ENCODE measurements around the gene LYSMD2. TPM values are rescaled to one million over a fixed set of nuclear protein-coding genes. Genes with fewer than 3 reads are reported as not detected.

Gene LYSMD2
- total RNA-seq, 1 donor from 2014 or later, result 13.2 TPM

GRCh38 chr15:51752888-51753287 lies 15.4 kb upstream of the LYSMD2 start:
- intact Hi-C loops (cut with micrococcal nuclease), result no loop called here

DNA sequence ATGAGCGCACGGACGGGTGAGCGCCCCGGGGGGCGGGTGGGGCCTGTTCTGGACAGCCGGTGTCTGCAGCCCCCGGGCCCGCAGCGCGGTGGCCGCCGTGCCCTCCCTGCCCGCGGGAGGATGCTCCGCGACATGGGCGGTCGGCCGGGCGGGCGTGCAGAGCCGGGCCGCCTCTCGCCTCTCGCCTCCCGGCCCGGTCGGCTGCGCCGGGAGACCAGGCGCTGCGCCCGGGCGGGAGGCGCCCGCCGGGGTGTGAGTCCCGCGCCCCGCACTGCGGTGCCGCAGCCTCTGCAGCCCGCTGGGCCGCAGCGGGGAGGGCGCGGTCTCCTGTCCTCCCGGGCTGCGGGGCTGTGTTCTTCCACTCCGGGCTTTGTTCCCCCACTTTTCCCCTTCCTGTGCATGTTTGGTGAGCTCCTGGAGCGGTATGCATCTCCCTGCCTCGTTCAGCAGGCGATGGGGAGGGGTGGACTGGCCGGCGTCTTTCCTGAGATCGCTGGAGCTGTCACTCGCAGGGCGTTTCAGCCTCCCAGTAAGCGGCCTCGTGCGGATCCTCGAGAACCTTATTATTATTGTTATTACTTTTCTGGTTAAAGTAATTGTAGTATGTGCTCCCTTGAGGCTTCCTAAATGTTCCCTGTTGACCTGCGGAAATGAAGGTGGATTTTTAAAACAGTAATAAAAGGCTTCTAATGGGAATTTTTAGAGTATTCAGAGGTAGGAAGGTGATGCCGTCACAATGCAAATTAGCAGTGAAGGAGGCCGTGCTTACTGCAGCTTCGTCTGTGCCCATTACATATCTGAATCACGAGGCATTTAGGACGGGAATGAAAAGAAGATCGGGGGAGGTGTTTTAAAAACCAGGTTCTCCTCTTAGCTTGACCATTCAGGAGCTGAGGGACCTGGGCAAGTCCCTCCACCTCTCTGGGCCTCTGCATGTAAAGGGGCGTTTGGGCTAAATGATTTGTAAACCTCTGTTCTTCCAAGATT lies 14.5 kb upstream of the LYSMD2 start:
- intact Hi-C loops (cut with micrococcal nuclease), result no loop called here

- intact Hi-C loops (cut with micrococcal nuclease), result no loop called here
These were observed 13.6 kb upstream of the LYSMD2 start, which contains the start of gene TMOD2 for GRCh38 chr15:51750792-51751696. Gene TMOD2, plus strand, starts transcription at chr15:51751597. Its CDS starts 14,845 bp downstream, at chr15:51766442.

DNA sequence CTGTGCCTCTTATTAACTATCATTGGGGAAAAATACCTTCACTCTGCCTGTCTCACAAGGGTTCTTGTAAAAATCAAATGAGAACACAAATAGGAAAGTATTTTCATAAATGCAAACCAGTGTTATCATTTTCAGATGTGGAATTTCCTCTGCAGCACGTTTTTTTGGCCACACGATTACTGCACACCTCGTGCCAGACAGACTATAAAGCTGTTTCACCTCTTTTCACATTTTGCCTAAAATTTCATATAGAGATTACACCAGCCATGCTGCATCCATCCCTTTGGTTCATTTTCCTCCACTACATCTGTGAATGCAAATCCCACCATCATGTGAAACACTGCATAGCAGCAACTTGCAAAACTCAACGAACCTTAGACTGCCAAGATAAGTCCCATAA lies 12.7 kb upstream of the LYSMD2 start:
- intact Hi-C loops (cut with micrococcal nuclease), result no loop called here

DNA sequence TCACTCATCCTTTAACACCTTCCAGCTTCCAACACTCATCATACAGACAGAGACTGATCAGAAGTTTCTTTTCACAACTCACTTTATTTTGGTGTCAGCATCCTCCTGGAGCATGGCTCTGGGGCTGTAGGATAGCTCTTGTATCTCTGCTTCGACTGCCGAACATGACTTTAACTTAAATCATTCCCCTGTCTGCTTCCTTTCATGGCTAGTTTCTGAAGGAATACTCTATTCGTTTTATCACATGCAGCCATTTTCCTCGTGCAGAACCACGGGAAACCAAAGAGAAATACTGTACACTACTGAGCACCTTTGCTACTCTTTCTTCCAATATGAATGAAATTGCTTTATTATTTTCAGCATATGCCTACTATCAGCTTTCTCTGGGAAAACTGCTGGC lies 11.9 kb upstream of the LYSMD2 start:
- intact Hi-C loops (cut with micrococcal nuclease), result no loop called here

DNA sequence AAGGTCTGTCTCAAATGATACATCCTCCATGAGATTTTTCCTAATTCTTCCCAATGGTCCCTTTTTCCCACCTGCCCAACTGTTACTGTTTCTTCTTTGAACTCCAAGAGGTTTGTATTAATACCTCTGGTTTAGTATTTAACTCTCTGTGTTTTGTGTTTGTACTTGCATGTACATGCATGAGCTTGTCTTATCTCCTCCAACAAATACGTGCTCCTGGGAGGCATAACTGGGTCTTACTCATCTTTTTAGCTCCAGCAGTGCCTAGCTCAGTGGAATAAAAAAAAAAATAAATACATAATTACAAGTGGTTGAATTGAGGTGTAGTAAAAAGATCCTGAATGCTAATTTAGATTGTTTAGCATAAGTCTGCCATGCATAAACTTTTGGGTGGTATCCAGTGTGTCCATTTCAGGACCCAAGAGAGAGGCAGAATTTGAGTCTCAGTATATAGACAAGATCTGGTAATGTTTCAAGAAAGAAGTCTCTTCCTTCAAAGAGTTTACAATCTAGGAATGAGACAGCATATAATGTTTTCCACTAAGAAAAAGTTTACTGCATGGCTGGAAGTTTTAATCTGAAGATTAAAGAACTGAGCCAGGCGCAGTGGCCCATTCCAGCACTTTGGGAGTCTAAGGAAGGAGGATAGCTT lies 1.7 kb upstream of the LYSMD2 start:
- intact Hi-C loops (cut with micrococcal nuclease), result loop anchor here (5.0 to 10.0 kb wide), 3 partner anchors 87 to 1384 kb away; partner anchors contain the start of gene GABPB1

DNA sequence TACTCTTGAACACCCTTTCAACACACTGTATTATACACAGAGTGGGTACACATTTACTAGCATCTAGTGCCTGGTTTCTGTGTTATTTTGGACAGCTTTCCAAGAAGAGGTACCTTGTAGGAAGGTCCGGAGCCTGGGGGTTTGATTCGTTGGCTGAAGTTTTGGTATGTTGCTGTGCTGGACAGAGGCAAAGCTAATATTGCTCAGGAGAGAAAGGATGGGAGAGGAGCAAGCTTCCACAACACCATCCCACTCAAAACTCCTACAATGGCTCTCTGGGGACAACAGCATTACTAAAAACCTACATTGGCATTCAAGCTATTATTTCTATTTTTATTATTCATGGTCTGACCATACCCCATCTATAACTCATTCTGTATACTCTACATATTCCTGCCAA lies 1.1 kb upstream of the LYSMD2 start:
- intact Hi-C loops (cut with micrococcal nuclease), result loop anchor here (5.0 to 10.0 kb wide), 3 partner anchors 86 to 1384 kb away; partner anchors contain the start of gene GABPB1

- intact Hi-C loops (cut with micrococcal nuclease), result loop anchor here (2.0 to 10.0 kb wide), 5 partner anchors 40 to 1382 kb away; partner anchors contain the start of genes GABPB1 and TMOD3
These were observed 519 bp downstream of the LYSMD2 start for GRCh38 chr15:51736751-51737521.

DNA sequence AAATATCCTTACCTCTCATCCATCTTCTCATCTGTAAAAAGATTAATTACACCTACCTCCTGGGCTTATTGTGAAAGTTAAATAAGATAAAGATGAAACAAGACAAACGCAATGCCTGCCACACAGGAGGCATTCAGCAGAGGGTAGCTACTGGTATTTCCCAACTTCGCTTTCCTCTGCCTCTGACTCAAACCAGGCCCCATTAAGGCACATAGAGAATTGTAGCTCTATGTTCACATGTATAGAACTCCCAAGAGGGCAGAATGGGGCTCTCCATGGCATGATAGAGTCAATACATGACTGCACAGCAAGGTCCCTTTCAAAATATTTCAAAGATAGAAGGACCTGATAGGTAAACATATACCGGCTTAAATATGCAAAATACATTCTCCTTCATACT lies 1.4 kb downstream of the LYSMD2 start:
- intact Hi-C loops (cut with micrococcal nuclease), result loop anchor here (2.0 to 10.0 kb wide), 5 partner anchors 41 to 1381 kb away; partner anchors contain the start of genes GABPB1 and TMOD3

GRCh38 chr15:51735228-51736010 lies 2.0 kb downstream of the LYSMD2 start:
- intact Hi-C loops (cut with micrococcal nuclease), result loop anchor here (2.0 to 10.0 kb wide), 5 partner anchors 41 to 1381 kb away; partner anchors contain the start of genes GABPB1 and TMOD3

DNA sequence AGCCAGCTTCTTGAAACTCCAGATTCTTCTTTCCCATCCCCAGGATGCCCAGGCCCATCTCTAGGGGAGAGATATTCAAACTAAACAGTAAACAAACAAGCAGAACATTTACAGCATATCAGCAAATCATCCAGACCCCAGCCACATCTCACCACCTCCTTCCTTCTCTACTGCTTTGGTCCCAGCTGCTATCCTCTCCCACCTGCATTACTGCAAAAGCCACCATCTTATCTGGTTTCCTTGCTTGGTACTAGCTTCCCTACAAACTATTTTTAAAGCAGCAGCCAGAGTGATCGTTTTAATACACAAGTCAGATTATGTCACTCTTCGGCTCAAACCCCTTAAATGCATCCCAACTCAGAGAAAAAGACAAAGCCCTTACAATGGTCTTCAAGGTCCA lies 4.8 kb downstream of the LYSMD2 start:
- intact Hi-C loops (cut with micrococcal nuclease), result loop anchor here (10.0 kb wide), 2 partner anchors 442 to 1378 kb away; partner anchors contain the start of gene GABPB1

DNA sequence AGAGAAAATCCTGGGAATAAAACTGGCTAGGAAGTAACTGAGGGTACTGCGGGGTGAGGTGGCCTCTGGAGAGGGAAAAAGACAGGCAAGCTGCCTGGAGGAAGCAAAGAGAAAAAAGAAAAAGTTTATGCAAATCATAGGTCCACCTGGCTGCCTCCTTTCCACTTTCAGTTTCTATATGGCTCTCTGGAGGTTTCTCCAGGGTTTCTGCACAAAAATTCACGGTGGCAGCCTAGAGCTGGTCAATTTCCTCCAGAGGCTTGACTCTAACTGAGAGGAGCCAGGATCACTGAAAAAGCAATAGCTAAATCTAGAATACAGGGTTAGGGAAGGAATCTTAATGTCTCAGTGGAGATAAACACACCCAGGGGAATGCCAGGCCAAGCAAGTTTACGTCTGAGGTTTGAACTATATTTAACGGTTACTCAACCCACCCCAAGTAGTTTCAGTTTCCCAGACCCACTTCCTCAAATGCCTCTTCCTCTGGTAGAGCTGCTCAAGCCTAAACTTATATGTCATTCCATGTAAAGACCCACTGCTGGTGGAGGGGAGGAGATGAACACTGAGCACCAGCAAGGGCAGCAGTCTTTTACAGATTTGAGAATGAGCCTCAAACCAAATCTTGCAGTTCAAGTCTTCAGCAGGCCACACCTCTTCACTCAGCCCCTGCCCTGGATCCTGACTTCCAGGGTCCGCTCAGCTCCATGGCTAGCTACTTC lies 5.7 kb downstream of the LYSMD2 start:
- intact Hi-C loops (cut with micrococcal nuclease), result loop anchor here (10.0 kb wide), 2 partner anchors 443 to 1377 kb away; partner anchors contain the start of gene GABPB1

GRCh38 chr15:51727141-51727897 lies 10.1 kb downstream of the LYSMD2 start:
- intact Hi-C loops (cut with micrococcal nuclease), result no loop called here

DNA sequence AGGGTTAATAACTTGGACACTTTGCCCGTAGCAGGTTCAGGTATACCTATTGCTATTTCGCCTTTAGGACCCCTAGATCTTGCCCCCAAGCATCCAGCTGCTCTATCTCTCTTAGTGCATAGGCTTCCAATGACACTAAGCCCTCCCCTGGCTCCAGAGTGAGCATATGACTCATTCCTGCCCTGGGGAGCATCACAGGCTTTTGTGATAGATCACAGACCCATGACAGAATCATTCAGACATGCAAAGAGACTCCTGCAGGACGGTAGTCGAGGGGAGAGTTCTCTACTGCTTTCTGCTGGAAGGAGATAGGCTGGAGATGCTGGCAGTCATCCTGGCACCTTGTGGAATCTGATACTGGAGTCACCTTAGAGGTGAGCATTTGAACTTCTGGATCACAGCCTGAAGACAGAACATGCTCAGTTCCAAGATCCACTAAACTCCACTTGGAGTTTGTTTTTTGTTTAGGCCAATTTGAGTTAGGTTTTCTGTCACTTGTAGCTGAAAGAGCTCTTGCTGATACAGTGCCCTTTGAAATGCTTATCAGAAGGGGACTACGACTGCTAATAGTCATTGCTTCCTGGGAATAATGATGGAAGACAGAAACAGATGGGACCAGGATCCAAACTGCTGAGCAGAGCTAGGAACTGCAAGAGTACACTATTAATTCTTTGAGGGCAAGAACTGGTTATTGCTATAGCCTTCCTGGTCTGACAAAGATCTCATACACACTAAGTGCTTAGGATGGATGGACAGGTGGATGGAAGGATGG lies 11.0 kb downstream of the LYSMD2 start:
- intact Hi-C loops (cut with micrococcal nuclease), result no loop called here

DNA sequence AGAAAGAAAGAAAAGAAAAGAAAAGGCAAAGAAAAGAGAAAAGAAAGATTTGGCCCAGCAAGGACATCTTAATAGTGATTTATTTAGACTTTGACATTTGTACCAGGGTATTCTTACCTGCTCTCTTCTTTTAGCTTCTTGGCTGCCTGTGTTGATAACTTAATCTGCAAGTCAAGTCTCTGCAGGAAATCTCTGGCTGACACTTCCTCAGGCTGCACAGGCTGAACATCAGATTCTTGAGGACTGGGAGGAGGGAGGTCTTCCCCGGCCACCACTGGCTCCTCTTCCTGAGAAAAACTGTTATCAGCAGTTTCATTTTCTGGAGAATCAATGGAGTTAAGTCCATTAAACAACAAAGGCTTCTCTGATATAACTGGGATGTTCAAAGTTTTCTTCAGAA lies 12.8 kb downstream of the LYSMD2 start:
- intact Hi-C loops (cut with micrococcal nuclease), result no loop called here

- intact Hi-C loops (cut with micrococcal nuclease), result no loop called here
These were observed 13.3 kb downstream of the LYSMD2 start for GRCh38 chr15:51724199-51724598.
